Retinal pigment epithelial cell (primary cell): ENCODE results near the gene MEIOSIN.
A peak's percentile ranks its signal among the peaks of the same experiment; 100 is the strongest.
"Not testable (repeated sequence)": the region's sequence is repeated elsewhere in the genome, so short reads cannot be mapped to it uniquely, and the experiment has no call there.

Source experiments
- DNase-seq: peaks from one replicate; pipeline ENCODE4 v3.0.0-alpha.2; 2010; ENCODE audit warnings: low read depth
- H3K4me3 ChIP-seq: 2 replicates; pipeline ENCODE4 v1.5.1; 2011; ENCODE audit warnings: mild to moderate bottlenecking, low read length, control low read depth, moderate library complexity
- TF ChIP-seq, protein P1 (sequence below): conservative IDR thresholded peaks from 2 replicates; pipeline ENCODE4 v1.5.1; 2011; ENCODE audit warnings: low read depth, low read length, control low read depth, inconsistent platforms

The MEIOSIN gene

GRCh38 chr19:45733160-45733810 lies at the start of gene MEIOSIN:
MEIOSIN (plus strand) TSS chr19:45733439; CDS start chr19:45735377, 1,938 bp downstream.
- H3K4me3 ChIP-seq, result no peak within 1 kb of the TSS
- no peak for DNase-seq
- TF ChIP-seq, protein P1, sequence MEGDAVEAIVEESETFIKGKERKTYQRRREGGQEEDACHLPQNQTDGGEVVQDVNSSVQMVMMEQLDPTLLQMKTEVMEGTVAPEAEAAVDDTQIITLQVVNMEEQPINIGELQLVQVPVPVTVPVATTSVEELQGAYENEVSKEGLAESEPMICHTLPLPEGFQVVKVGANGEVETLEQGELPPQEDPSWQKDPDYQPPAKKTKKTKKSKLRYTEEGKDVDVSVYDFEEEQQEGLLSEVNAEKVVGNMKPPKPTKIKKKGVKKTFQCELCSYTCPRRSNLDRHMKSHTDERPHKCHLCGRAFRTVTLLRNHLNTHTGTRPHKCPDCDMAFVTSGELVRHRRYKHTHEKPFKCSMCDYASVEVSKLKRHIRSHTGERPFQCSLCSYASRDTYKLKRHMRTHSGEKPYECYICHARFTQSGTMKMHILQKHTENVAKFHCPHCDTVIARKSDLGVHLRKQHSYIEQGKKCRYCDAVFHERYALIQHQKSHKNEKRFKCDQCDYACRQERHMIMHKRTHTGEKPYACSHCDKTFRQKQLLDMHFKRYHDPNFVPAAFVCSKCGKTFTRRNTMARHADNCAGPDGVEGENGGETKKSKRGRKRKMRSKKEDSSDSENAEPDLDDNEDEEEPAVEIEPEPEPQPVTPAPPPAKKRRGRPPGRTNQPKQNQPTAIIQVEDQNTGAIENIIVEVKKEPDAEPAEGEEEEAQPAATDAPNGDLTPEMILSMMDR, result no peak

GRCh38 chr19:45685045-45685444 lies 48.2 kb upstream of the MEIOSIN start:
- not testable (repeated sequence) for DNase-seq, H3K4me3 ChIP-seq

- no peak overlapping the region for H3K4me3 ChIP-seq
- DNase-seq, result no peak
- TF ChIP-seq, protein P1, result no peak
Measured at GRCh38 chr19:45687599-45687998, 45.6 kb upstream of the MEIOSIN start.

DNA sequence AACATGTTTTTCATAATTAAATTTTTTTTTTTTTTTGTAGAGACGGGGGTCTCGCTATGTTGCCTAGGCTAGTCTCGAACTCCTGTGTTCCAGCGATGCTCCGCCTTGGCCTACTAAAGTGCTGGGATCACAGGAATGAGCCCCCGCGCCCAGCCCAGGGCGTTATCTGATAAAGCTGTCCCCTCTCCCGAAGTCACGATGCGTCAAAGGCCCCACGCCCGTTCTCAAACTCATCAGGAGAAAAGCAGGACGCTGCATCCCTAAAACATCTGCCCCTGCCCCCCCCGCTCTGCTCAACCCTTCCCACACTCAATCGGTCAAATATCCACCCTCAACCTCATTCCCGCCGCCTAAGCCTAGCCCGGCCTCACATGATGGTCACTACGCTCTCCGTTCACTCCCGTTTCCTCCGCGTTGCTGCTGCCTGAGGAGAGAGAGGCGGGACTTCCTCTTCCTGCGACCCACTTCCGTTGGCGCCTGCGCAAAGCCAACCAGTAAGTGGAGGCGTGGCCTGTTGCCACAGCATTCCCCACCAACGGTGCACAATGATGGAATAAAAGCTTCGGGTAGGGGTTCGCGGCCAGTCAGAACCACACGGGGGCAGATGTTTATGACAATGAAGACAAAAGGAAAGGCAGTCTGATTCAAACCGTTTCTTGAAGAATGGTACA lies 41.6 kb upstream of the MEIOSIN start, which contains the start of gene SNRPD2:
TSS of gene SNRPD2 (minus strand) at position 438 of the 671 bp plus-strand sequence. CDS start at position 373, 65 bp downstream.
- TF ChIP-seq, protein P1, result no peak
- H3K4me3 ChIP-seq, result peak within 1 kb of the TSS; percentile 90
- peak; percentile 88 for DNase-seq

DNA sequence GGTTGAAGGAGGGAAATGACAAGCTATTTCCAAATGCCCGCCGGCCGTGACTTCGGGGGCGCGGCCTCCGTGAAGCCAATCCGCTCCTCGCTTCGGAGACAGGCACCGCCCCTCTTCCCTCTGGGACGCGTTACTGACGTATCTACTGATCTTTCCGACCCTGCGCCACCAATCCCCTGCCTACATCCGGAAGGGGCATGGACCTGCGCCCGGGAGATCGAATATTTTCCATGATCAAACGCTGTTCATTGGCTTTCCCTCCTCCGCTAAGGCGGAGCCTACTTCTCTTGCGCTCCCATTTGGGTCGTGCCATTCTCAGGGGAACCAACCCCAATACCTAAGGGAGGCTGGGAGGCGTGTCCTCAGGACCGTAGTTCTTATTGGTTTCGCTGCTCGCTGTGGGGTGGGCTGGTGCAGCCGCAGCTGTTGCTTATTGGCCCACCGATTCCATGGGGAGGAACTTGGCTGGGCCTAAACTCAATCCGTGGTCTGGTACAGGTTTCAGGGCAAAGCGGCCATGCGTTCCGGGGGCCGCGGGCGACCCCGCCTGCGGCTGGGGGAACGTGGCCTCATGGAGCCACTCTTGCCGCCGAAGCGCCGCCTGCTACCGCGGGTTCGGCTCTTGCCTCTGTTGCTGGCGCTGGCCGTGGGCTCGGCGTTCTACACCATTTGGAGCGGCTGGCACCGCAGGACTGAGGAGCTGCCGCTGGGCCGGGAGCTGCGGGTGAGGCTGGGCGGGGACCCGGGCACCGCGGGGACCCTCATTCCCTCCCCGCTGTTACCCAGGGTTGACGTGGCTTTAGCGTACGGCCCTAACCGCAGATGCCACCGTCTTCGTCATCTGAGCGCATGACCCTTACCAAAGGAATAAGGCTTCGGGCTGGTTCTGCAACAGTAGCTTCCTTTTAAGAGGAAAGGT lies 40.8 kb upstream of the MEIOSIN start, which contains the start of gene QPCTL:
TSS of gene QPCTL (plus strand) at position 480 of the 919 bp plus-strand sequence. CDS start at position 518, 38 bp downstream.
- H3K4me3 ChIP-seq, result peak within 1 kb of the TSS; percentile 90
- TF ChIP-seq, protein P1, result no peak
- DNase-seq, result peak; percentile 100

GRCh38 chr19:45693106-45693788 lies 40.0 kb upstream of the MEIOSIN start:
- DNase-seq, result no peak
- TF ChIP-seq, protein P1, result peak; percentile 94
- H3K4me3 ChIP-seq, result peak overlapping the region; percentile 90
